ENCODE measurements around the gene CD160. TPM values are rescaled to one million over a fixed set of nuclear protein-coding genes. Genes with fewer than 3 reads are reported as not detected.
A peak's percentile ranks its signal among the peaks of the same experiment; 100 is the strongest.

CD160 gene
- total RNA-seq, 6 experiments from 2014 or later: not detected

DNA sequence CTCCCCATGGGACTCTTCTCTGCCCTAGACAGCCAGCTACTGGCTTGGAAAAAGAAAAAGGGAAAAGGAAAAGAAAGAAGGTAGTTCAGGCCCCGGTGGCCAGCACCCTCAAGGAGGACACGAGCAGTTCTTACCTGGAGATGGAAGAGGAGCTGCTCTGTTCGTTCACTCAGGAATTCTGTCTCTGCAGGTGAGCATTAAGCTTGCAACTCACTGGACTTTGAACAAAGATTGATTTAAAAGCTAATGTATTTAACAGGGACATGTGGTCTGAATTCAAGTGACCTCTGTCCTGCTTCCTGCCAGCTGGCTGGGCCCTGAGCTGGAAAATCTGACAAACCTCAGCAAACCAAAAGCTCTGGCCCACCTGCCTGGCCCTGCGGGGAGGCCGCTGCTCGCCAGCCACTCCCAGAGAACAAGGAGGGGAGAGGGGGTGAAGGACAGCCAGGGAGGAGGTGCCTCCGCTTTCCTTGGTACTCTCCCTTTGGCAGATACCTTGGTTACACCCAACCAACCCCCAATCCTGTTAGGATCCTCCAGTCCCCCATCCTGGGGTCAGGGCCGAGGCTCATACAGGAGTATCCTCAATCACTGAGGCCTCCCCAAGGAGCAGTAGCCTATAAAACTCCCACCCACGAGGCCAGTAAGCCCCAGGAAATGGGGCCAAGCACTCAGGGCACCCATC is 12.0 kb upstream of the CD160 start, which contains the start of gene PDZK1:
Gene PDZK1 (minus strand): TSS at position 186 of the 685 bp plus-strand sequence. CDS start 19,347 bp downstream, outside the sequence.
- H3K27me3 Mint-ChIP-seq (ENCODE audit: insufficient read depth): no peaks in the 10 kb centered on the region
- peak within 1 kb of the TSS; percentile 62 for H3K27ac Mint-ChIP-seq
- no peaks in the 10 kb centered on the region for H3K9me3 Mint-ChIP-seq
- H3K4me1 Mint-ChIP-seq (ENCODE audit: low read depth): peaks cover 57% of the 10 kb centered on the region
- H3K36me3 Mint-ChIP-seq (ENCODE audit: low read depth): peaks cover 8% of the 10 kb centered on the region; the same call in 1 of the 2 replicates
- no peak for DNase-seq
- peak within 1 kb of the TSS; percentile 40 for H3K4me3 Mint-ChIP-seq
- TF ChIP-seq, protein P1, sequence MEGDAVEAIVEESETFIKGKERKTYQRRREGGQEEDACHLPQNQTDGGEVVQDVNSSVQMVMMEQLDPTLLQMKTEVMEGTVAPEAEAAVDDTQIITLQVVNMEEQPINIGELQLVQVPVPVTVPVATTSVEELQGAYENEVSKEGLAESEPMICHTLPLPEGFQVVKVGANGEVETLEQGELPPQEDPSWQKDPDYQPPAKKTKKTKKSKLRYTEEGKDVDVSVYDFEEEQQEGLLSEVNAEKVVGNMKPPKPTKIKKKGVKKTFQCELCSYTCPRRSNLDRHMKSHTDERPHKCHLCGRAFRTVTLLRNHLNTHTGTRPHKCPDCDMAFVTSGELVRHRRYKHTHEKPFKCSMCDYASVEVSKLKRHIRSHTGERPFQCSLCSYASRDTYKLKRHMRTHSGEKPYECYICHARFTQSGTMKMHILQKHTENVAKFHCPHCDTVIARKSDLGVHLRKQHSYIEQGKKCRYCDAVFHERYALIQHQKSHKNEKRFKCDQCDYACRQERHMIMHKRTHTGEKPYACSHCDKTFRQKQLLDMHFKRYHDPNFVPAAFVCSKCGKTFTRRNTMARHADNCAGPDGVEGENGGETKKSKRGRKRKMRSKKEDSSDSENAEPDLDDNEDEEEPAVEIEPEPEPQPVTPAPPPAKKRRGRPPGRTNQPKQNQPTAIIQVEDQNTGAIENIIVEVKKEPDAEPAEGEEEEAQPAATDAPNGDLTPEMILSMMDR (IDR thresholded peaks at IDR 0.05): no peak

DNA sequence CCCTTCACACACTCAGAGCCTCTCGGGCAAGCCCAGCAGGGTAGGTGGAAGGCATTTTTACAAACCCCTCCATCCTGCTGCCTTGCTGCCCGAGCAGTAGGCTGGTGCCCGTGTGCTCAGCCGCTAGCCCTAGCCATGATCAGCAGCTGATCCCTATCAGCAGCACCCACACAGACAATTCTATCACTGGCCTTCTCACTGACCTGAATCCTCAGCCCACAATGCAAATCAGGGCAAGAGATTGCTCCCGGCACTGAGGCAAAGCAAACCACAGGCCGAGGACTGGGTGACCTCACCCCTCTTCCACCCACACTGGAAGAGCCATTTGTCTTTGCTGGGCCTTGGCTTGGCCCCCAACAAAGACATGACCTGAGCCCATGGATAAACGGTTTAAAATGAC is 11.2 kb upstream of the CD160 start:
- peaks cover 57% of the 10 kb centered on the region for H3K4me1 Mint-ChIP-seq (ENCODE audit: low read depth)
- H3K27ac Mint-ChIP-seq: peak overlapping the region; percentile 58
- DNase-seq: peak; percentile 48
- no peaks in the 10 kb centered on the region for H3K27me3 Mint-ChIP-seq (ENCODE audit: insufficient read depth)
- no peaks in the 10 kb centered on the region for H3K9me3 Mint-ChIP-seq
- peak overlapping the region; percentile 40 for H3K4me3 Mint-ChIP-seq
- TF ChIP-seq, protein P1 (IDR thresholded peaks at IDR 0.05): no peak
- H3K36me3 Mint-ChIP-seq (ENCODE audit: low read depth): peaks cover 8% of the 10 kb centered on the region; the same call in 1 of the 2 replicates

DNA sequence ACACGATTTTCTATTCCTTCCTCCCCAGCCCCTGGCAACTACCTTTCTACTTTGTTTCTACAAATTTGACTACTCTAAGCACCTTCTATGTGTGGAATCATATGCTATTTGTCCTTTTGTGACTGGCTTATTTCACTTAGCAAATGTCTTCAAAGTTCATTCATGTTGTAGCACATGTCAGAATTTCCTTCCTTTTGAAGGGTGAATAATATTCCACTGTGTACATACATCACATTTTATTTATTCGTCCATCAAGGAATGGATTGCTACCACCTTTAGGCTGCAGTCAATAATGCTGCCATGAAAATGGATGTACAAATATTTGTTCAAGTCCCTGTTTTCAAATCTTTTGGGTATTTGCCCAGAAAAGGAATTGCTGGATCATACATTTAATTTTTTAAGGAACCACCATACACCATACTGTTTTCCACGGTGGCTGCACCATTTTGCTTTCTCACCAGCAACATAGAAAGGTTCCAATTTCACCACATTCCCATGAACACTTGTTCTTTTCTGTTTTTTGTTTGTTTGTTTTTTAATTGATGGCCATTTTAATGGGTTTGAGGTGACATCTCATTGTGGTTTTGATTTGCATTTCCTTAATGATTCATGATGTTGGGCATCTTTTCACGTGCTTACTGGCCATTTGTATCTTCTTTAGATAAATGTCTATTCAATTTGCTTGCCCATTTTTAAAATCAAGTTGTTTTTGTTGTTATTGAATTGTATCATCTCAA is 8.8 kb upstream of the CD160 start:
- Mint-ChIP-seq H3K4me3 (no peak overlapping the region), H3K36me3 (ENCODE audit: low read depth) (peaks cover 8% of the 10 kb centered on the region; the same call in 1 of the 2 replicates)

DNA sequence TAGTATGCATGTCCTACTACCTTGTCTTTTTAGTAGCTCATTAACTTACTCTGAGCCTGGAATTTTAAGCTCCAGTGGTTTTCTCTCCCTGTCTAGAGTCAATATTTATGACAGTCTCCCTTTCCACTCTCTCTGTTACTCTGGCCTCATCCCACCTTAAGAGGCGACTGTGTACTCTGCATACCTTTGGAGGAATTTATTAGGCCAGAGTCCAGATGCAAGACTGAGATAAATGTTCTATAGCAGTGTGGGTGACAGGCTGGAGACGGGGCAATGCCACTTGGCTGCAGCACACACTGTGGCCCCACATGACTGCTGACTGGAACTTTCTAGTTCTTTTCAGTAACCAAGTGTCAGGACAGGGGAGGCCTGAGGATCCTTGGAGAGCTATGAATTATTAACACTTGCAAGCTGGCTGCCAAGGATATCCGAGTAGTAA is 8.1 kb upstream of the CD160 start:
- H3K27ac Mint-ChIP-seq: peak overlapping the region; percentile 4; the same call in 1 of the 2 replicates
- no peaks in the 10 kb centered on the region for H3K9me3 Mint-ChIP-seq

More for the DNA sequence above, 8.8 kb upstream of the CD160 start:
- Mint-ChIP-seq H3K9me3 (no peaks in the 10 kb centered on the region), H3K27ac (no peak overlapping the region), H3K27me3 (ENCODE audit: insufficient read depth) (no peaks in the 10 kb centered on the region; the same call in 1 of the 2 replicates), H3K4me1 (ENCODE audit: low read depth) (peaks cover 54% of the 10 kb centered on the region)
- TF ChIP-seq, protein P1 (IDR thresholded peaks at IDR 0.05): no peak
- no peak for DNase-seq

DNA sequence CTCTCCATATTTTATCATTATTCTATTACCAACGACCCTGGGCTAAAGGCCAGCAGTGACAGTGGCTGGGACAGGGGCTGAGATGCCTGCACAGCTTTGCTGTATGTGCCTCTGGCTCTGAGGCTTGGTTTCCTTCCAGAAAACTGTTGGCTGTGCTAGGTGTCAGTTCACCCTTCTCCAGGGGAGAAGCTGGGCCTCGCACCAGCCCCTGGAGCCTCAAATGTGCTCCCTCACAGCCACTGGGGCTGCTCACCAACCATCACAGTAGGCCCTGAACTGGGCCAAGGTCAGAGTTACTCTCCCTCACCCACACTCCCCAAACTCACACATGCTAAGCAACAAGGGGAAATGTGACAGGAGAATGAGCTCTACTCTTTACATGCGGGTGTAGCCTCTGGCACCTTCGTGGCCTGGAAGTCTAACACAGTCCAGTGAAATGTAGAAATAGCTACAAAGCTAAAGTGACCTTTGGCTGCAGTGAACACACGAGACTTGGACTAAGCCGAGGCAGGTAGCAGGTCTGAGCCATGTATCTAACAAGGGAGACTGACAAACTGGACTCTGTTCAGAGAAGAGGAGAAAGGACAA is 4.7 kb upstream of the CD160 start:
- peaks cover 8% of the 10 kb centered on the region; the same call in 1 of the 2 replicates for H3K36me3 Mint-ChIP-seq (ENCODE audit: low read depth)
- peaks cover 51% of the 10 kb centered on the region for H3K4me1 Mint-ChIP-seq (ENCODE audit: low read depth)
- DNase-seq: no peak
- no peaks in the 10 kb centered on the region for H3K9me3 Mint-ChIP-seq
- TF ChIP-seq, protein P1 (IDR thresholded peaks at IDR 0.05): no peak
- no peak overlapping the region for H3K4me3 Mint-ChIP-seq
- no peak overlapping the region for H3K27ac Mint-ChIP-seq
- no peaks in the 10 kb centered on the region; the same call in 1 of the 2 replicates for H3K27me3 Mint-ChIP-seq (ENCODE audit: insufficient read depth)

More for the DNA sequence above, 8.1 kb upstream of the CD160 start:
- TF ChIP-seq, protein P1 (IDR thresholded peaks at IDR 0.05): no peak
- no peaks in the 10 kb centered on the region; the same call in 1 of the 2 replicates for H3K27me3 Mint-ChIP-seq (ENCODE audit: insufficient read depth)
- peaks cover 8% of the 10 kb centered on the region; the same call in 1 of the 2 replicates for H3K36me3 Mint-ChIP-seq (ENCODE audit: low read depth)
- H3K4me3 Mint-ChIP-seq: no peak overlapping the region
- H3K4me1 Mint-ChIP-seq (ENCODE audit: low read depth): peaks cover 53% of the 10 kb centered on the region
- no peak for DNase-seq
